ENCODE data around the gene CPXM1. TPM values are rescaled to one million over a fixed set of nuclear protein-coding genes. Genes with fewer than 3 reads are reported as not detected.

Gene CPXM1
- total and polyA plus RNA-seq, 2 experiments from 2014 or later, result 57.8 to 66.3 TPM

DNA sequence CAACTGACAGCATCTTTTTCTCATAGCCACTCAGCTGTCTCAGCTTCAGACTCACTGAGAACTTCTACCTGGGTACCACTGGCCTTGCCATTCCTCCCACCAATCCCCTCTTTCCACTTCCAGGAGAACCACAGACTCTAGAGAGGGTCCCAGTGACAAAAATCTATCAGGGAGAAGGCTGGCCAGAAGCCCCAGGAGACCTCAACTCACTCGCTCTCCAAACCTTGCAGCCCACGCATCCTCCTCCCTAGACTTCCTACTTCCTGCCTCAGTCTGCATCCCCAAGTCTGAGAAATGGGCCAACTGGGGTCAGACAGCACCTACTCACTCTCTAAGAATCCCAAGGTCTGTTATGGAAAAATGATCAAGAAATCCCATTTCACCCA is 16.9 kb upstream of the CPXM1 start:
- Histone ChIP-seq H3K79me2 (no peaks in the 10 kb centered on the region), H4K20me1 (ENCODE audit: insufficient read depth, poor library complexity, severe bottlenecking) (no peaks in the 10 kb centered on the region), H2AFZ (no peak overlapping the region), H3K36me3 (replicated peaks; ENCODE audit: insufficient read depth, low read depth) (no peaks in the 10 kb centered on the region), H3K4me2 (no peak overlapping the region), H3K9me2 (replicated peaks; ENCODE audit: insufficient read depth) (no peaks in the 10 kb centered on the region), H3K9me3 (ENCODE audit: low read depth) (no peaks in the 10 kb centered on the region), H3K4me1 (ENCODE audit: insufficient read depth) (peaks cover 27% of the 10 kb centered on the region), H3K27me3 (peaks cover 8% of the 10 kb centered on the region), H3K27ac (no peak overlapping the region), H3K4me3 (no peak overlapping the region)
- 97% methylated on average over 2 of the region's 2 CpGs for WGBS (ENCODE audit: low lambda C conversion rate, missing lambda C conversion rate)
- TF ChIP-seq EZH2phosphoT487 (IDR thresholded peaks at IDR 0.05; ENCODE audit: low read depth, severe bottlenecking, unreplicated experiment), result no peak
- no peak for TF ChIP-seq EZH2 (IDR thresholded peaks at IDR 0.05; ENCODE audit: borderline replicate concordance)
- TF ChIP-seq, protein P1, sequence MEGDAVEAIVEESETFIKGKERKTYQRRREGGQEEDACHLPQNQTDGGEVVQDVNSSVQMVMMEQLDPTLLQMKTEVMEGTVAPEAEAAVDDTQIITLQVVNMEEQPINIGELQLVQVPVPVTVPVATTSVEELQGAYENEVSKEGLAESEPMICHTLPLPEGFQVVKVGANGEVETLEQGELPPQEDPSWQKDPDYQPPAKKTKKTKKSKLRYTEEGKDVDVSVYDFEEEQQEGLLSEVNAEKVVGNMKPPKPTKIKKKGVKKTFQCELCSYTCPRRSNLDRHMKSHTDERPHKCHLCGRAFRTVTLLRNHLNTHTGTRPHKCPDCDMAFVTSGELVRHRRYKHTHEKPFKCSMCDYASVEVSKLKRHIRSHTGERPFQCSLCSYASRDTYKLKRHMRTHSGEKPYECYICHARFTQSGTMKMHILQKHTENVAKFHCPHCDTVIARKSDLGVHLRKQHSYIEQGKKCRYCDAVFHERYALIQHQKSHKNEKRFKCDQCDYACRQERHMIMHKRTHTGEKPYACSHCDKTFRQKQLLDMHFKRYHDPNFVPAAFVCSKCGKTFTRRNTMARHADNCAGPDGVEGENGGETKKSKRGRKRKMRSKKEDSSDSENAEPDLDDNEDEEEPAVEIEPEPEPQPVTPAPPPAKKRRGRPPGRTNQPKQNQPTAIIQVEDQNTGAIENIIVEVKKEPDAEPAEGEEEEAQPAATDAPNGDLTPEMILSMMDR (IDR thresholded peaks at IDR 0.05; ENCODE audit: poor library complexity), result no peak
- DNase-seq (ENCODE audit: low spot score), result no peak

DNA sequence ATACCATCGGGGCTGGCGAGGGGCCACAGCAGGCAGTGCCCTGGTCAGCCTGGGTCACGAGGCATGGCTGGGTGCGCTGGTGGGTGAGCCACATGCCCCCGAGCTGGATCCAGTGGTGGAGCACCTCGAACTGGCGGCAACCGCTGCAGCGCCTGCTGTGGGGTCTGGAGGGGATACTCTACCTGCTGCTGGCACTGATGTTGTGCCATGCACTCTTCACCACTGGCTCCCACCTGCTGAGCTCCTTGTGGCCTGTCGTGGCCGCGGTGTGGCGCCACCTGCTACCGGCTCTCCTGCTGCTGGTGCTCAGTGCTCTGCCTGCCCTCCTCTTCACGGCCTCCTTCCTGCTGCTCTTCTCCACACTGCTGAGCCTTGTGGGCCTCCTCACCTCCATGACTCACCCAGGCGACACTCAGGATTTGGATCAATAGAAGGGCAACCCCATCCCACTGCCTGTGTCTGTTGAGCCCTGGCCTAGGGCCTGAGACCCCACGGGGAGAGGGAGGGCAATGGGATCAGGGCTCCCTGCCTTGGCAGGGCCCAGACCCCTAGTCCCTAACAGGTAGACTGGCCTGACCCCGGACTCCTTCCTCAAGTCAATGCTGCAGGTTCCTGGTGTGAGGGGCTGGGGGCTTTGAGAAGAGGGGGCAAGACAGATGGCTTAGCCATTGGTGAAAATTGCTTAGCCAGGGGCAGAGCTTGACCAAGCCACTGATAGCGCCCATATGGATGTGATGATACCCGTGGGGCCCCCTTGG is 16.3 kb upstream of the CPXM1 start:
- peaks cover 26% of the 10 kb centered on the region for H3K4me1 ChIP-seq (ENCODE audit: insufficient read depth)
- no peaks in the 10 kb centered on the region for H4K20me1 ChIP-seq (ENCODE audit: insufficient read depth, poor library complexity, severe bottlenecking)
- no peaks in the 10 kb centered on the region for H3K9me2 ChIP-seq (replicated peaks; ENCODE audit: insufficient read depth)
- no peak overlapping the region for H3K4me2 ChIP-seq
- no peaks in the 10 kb centered on the region for H3K9me3 ChIP-seq (ENCODE audit: low read depth)
- DNase-seq (ENCODE audit: low spot score), result no peak
- H3K27ac ChIP-seq, result no peak overlapping the region
- H2AFZ ChIP-seq, result no peak overlapping the region
- no peak overlapping the region for H3K4me3 ChIP-seq
- H3K27me3 ChIP-seq, result peaks cover 8% of the 10 kb centered on the region
- H3K79me2 ChIP-seq, result no peaks in the 10 kb centered on the region
- WGBS (ENCODE audit: low lambda C conversion rate, missing lambda C conversion rate), result 84% methylated on average over 18 of the region's 20 CpGs
- H3K36me3 ChIP-seq (replicated peaks; ENCODE audit: insufficient read depth, low read depth), result no peaks in the 10 kb centered on the region
- TF ChIP-seq EZH2 (IDR thresholded peaks at IDR 0.05; ENCODE audit: borderline replicate concordance) (no peak), EZH2phosphoT487 (IDR thresholded peaks at IDR 0.05; ENCODE audit: low read depth, severe bottlenecking, unreplicated experiment) (no peak)
- TF ChIP-seq, protein P1 (IDR thresholded peaks at IDR 0.05; ENCODE audit: poor library complexity), result no peak

DNA sequence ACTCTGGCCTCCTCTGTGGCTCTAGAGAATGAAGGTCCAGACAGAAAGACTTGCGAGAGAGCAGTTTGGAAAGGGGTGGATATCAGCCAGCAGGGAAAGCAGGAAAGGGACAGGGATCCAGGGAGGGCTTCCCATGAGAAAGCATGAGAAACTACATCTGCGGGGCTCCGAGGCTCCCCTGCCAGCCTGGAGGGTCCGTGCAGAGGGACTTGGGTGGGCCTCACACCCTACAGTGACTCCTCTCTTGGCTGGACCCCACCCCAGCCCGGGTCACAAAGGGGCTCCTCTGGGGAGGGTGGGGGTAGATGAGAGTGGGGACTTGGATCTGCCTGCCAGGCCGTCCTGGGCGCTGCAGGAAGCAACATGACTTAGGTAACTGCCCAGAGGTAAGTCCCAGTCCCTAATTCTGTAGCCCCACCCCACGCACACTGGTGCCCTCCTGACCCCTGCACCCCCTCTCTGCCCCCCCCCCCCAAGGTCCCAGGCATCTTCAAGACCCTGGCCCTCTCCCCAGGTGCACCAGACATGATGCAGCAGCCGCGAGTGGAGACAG is 15.7 kb upstream of the CPXM1 start, which contains the start of gene TMEM239:
Gene TMEM239, plus strand, starts transcription at position 335 of the 553 bp plus-strand sequence. Its CDS starts 191 bp downstream, at position 526.
- Histone ChIP-seq H3K4me1 (ENCODE audit: insufficient read depth) (peaks cover 19% of the 10 kb centered on the region), H3K9me2 (replicated peaks; ENCODE audit: insufficient read depth) (no peaks in the 10 kb centered on the region), H3K36me3 (replicated peaks; ENCODE audit: insufficient read depth, low read depth) (no peaks in the 10 kb centered on the region), H3K4me2 (no peak within 1 kb of the TSS), H4K20me1 (ENCODE audit: insufficient read depth, poor library complexity, severe bottlenecking) (no peaks in the 10 kb centered on the region), H3K27me3 (peaks cover 4% of the 10 kb centered on the region), H3K27ac (no peak within 1 kb of the TSS), H3K9me3 (ENCODE audit: low read depth) (no peaks in the 10 kb centered on the region), H3K4me3 (no peak within 1 kb of the TSS), H3K79me2 (no peaks in the 10 kb centered on the region), H2AFZ (no peak within 1 kb of the TSS)
- TF ChIP-seq EZH2 (IDR thresholded peaks at IDR 0.05; ENCODE audit: borderline replicate concordance) (no peak), EZH2phosphoT487 (IDR thresholded peaks at IDR 0.05; ENCODE audit: low read depth, severe bottlenecking, unreplicated experiment) (no peak)
- TF ChIP-seq, protein P1 (IDR thresholded peaks at IDR 0.05; ENCODE audit: poor library complexity), result no peak
- 95% methylated on average over 6 of the region's 10 CpGs for WGBS (ENCODE audit: low lambda C conversion rate, missing lambda C conversion rate)
- DNase-seq (ENCODE audit: low spot score), result no peak

Measured in hepatocyte (in vitro differentiated cells).